Bronchial epithelial cell (primary cell): ENCODE results near the gene LMX1B. TPM values are rescaled to one million over a fixed set of nuclear protein-coding genes. Genes with fewer than 3 reads are reported as not detected.
"Not testable (repeated sequence)": the region's sequence is repeated elsewhere in the genome, so short reads cannot be mapped to it uniquely, and the experiment has no call there.

Source experiments
- DNase-seq: peaks from one replicate; pipeline ENCODE4 v3.0.0-alpha.2; 2010; ENCODE audit warnings: low read depth
- FAIRE-seq: peaks from 2 replicates; lab custom pipeline; 2011; peaks lifted over from hg19 to GRCh38; lab: Jason Lieb, UNC
- H3K27me3 ChIP-seq: 2 replicates; pipeline ENCODE4 v1.5.1; 2011; ENCODE audit warnings: low read length; ENCODE audit not compliant: control insufficient read depth, insufficient read depth
- H3K36me3 ChIP-seq: 2 replicates; pipeline ENCODE4 v1.5.1; 2011; ENCODE audit warnings: low read length; ENCODE audit not compliant: control insufficient read depth, insufficient read depth
- H3K4me3 ChIP-seq: 2 replicates; pipeline ENCODE4 v1.5.1; 2011; ENCODE audit warnings: mild to moderate bottlenecking, low read depth, low read length, control low read depth
- total RNA-seq: library from RNA; depleted of rRNA; stranded (reverse); fragments of >200 nt; gene quantifications from 2 replicates; pipeline ENCODE4 v1.2.1, GENCODE V29; 2014
- TF ChIP-seq, protein P1 (sequence below): IDR thresholded peaks from 2 replicates; pipeline ENCODE4 v1.5.1; 2011; ENCODE audit warnings: mild to moderate bottlenecking, moderate library complexity, low read length, control low read depth, inconsistent platforms; ENCODE audit not compliant: insufficient read depth, severe bottlenecking

LMX1B gene
- total RNA-seq, 1 donor from 2014 or later, result not detected

DNA sequence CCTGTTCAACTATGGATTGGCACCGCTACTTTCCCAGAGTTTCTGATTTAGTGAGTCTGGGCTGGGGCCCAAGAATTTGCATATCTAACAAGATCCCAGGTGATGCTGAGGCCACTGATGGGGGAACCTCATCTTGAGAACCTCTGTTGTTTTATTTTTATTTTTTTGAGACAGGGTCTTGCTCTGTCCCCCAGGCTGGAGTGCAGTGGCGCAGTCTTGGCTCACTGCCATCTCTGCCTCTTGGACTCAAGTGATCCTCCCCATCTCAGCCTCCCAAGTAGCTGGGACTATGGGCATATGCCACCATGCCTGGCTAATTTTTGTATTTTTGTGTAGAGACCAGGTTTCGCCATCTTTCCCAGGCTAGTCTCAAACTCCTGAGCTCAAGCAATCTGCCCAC, 35.7 kb downstream of the LMX1B start:
- Histone ChIP-seq H3K36me3 (no peaks in the 10 kb centered on the region), H3K27me3 (peaks cover 42% of the 10 kb centered on the region), H3K4me3 (no peak overlapping the region)
- DNase-seq (no peak), FAIRE-seq (no peak)
- TF ChIP-seq, protein P1, sequence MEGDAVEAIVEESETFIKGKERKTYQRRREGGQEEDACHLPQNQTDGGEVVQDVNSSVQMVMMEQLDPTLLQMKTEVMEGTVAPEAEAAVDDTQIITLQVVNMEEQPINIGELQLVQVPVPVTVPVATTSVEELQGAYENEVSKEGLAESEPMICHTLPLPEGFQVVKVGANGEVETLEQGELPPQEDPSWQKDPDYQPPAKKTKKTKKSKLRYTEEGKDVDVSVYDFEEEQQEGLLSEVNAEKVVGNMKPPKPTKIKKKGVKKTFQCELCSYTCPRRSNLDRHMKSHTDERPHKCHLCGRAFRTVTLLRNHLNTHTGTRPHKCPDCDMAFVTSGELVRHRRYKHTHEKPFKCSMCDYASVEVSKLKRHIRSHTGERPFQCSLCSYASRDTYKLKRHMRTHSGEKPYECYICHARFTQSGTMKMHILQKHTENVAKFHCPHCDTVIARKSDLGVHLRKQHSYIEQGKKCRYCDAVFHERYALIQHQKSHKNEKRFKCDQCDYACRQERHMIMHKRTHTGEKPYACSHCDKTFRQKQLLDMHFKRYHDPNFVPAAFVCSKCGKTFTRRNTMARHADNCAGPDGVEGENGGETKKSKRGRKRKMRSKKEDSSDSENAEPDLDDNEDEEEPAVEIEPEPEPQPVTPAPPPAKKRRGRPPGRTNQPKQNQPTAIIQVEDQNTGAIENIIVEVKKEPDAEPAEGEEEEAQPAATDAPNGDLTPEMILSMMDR, result no peak

DNA sequence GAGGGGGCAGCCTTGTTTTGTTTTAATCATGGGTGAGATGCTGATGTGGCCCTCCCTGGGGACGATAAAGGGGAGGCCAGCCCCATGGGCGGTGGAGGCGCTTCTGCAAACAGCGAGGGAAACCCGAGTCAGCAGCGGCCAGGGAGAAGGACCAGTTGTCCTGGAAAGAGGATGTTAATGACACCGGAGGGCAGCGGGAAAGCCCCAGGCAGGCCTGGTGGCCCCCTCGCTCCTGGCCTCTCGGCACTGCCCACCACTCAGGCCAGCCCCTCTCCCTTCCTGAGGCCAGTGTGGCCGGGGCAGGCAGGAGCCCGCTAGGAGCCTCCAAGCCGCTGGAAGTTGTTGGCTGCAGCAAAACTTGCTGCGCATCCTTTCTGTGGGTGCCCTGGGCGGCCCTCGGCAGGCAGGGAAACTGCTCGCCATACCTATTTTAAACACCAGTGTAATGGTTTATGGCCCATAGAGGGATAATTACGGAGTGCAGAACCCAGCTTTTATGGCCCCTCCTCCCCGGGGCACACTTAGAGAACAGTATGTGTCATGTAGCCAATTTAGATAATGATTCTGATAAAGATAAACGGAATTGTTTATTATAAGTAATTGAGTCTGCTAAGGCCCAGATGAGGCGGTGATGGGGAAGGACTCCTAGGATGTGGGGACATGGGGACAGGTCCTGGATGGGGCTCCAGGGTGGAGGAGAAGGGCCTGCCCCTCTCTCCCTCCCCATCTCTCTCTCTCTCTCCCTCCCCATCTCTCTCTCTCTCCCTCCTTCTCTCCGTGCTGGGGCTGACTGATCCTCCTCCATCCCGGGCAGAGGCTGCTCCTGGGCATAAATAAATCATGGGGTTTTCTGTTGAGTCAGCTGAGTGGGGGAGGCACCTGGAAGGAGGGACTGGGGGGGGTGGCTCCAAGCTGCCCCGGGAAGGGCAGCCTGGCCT, 36.9 kb downstream of the LMX1B start:
- H3K36me3 ChIP-seq, result no peaks in the 10 kb centered on the region
- DNase-seq (no peak), FAIRE-seq (no peak)
- H3K27me3 ChIP-seq, result peaks cover 36% of the 10 kb centered on the region
- TF ChIP-seq, protein P1, result no peak
- no peak overlapping the region for H3K4me3 ChIP-seq

DNA sequence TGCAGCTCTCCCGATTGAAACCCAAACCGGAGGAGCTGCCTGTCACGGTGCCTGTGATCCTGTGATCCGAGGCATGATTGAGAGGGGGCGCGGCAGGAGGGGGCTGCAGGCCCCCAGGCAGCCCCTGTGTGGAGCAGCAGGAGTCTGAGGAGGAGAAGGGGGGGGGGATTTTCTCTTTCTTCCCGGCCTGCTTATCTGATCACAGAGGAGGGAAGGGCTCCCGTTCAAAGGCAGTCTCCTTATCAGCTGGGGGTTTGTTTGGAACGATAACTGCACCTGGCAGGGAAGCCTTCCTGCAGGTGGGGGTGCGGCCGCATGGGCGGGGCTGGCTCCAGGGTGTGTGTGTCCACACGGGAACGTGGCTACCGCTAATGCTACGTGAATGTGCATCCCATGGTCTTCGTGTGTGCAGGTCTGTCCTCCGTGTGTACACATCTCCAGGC, 38.4 kb downstream of the LMX1B start:
- peaks cover 27% of the 10 kb centered on the region for H3K27me3 ChIP-seq
- no peaks in the 10 kb centered on the region for H3K36me3 ChIP-seq
- TF ChIP-seq, protein P1, result no peak
- FAIRE-seq (peak; percentile 52), DNase-seq (no peak)
- no peak overlapping the region for H3K4me3 ChIP-seq

DNA sequence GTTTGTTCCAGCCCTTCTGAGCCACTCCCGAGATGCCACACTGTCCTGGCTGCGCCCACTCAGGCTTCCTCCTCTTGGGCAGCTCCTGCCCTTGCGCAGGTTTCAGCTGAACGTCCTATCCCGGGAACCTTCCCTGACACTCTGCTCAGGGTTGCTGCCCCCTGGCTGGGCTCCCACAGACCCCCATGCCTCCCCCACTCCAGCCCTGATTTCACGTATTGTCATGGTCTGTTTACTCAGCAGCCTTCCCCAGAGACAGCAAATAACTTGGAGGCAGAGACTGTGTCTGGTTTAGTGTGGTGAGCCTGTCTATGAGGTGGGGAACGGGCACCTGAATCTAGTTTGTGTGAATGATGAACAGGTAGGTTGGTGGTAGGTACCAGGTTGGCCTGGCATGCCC, 40.4 kb downstream of the LMX1B start:
- DNase-seq (no peak), FAIRE-seq (no peak)
- Histone ChIP-seq H3K27me3 (peaks cover 20% of the 10 kb centered on the region), H3K4me3 (no peak overlapping the region), H3K36me3 (no peaks in the 10 kb centered on the region)
- TF ChIP-seq, protein P1, result no peak

DNA sequence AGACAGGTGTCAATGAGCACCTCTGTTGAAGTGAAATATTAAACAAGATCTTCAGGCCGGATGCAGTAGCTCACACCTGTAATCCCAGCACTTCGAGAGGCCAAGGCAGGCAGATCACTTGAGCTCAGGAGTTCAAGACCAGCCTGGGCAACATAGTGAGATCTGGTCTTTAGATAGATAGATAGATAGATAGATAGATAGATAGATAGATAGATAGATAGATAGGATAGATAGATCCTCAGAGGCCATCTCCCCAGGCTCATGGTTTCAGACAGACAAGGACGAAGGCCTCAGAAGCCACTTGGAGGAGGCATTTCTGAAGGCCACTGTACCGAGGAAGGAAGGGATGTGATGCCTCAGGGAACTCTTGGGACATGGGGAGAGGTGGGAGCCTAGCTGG, 42.5 kb downstream of the LMX1B start:
- not testable (repeated sequence) for H3K4me3 ChIP-seq
- peaks cover 17% of the 10 kb centered on the region for H3K27me3 ChIP-seq

DNA sequence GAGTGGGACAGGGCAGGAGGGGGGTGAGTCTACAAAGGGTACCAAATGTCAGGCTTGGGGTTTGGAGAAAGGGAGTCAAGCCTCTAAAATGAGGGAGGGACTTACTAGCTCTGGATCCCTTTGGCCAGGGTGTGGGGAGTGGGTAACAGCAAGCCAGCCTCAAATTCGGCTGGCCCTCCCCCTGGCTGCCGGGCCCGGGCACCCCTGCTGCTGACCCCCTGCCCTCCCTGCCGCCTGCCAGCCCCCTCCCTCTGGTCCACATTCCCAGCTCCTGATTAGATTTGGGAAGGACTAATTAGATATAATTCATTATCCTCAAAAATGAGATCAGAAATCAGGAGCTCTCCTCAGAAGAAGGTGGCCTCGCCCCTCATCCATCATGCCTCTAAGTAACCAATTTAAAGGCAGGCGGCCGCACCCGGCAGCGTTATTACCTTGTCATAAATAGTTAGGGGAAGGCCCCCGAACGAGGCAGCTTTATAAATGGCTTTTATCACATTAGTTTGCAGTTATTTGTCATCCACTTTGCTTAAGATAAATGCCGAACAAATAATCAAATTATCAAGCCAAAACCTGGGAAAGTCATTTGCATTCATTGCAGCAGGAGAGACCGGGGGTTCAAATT, 44.6 kb downstream of the LMX1B start:
- TF ChIP-seq, protein P1, result no peak
- no peak overlapping the region for H3K4me3 ChIP-seq
- no peak for DNase-seq
- no peak for FAIRE-seq
- peaks cover 5% of the 10 kb centered on the region for H3K27me3 ChIP-seq
- H3K36me3 ChIP-seq, result no peaks in the 10 kb centered on the region

More for the DNA sequence above, 42.5 kb downstream of the LMX1B start:
- H3K36me3 ChIP-seq, DNase-seq, FAIRE-seq: not testable (repeated sequence)
